ENCODE measurements around the gene DUSP10.

Gene DUSP10

DNA sequence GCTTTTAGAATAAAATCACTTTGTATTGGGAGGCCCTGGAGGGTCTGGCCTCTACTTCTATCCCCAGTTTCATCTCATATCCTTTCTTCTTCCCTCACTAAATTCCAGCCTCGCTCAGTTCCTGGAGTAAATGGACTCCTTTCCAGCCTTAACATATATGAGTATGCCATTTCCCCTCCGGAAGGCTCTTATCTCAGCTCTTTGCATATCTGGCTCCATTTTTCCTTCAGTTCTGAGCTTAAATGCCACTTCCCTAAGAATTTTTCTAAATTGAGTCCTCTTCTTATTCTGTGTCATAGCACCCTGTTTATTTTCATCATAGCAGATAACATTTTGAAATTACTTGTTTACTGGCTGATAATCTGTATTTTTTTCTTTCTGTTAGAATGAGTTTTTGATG lies 20.2 kb upstream of the DUSP10 start:
- DNase-seq = no peak

DNA sequence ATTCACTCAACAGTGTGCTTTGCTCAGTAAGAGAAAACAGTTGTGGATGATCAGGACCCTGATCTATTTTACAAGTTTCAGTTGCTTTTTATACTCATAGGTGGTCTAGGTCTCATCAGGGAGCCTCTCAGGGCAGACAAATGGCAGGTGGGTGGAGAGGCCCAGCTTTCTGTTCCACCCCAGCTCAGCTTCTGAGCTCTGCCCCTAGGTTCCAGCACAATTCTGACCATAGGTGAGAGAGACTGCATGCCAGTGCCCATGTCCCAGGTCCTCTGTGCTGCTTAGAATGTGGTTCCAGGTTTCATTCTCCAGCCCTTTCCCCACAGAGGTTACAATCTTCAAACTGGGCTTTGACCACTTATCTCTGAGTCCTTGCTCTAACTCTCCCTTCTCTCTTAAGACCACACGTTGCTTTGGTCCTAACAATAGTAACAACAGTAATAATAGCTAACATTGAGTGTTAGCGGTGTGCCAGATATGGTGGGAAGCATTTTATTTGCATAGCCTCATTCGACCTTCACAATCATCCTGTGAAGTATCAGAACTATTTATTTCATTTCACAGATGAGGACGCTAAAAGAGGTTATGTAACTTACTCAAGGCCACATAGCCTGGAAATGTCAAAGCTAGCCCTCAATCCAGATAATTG lies 19.6 kb upstream of the DUSP10 start:
- no peak for DNase-seq

DNA sequence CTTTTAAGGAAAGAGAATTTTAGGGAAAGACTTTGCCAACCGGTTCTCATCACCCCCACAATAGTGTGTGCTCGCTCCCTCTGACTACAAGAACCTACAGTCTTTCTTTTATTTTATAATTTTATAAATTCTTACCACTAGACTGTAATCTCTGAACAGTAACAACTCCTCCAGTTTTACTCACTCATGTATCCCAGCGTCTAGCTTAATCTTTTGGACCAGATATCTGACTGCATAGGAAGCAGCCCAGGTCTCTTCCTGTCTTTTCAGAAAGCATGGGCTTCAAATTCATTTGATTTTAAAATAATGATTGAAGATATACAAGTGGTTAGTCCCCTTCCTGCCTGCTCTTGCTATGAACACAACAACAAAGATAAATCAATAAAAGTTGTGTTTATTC lies 19.0 kb upstream of the DUSP10 start:
- DNase-seq = no peak

DNA sequence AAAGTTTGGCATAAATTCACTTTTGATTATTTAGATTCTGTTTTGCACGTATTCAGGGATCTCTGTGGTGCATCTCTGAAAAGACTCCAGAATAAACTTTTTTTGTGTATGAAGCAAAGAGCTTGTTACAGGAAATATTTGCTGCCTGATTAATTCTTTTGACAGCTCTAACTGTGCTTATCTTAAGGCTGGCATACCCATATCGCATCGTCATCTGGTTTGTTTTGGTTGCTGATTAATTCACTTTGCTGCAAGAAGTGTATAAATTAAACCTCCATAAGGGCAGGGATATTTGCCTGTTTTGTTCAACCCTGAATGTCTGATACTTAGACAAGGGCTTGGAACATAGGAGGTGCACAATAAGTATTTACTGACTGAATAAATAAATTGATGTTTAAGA lies 17.5 kb upstream of the DUSP10 start:
- no peak for DNase-seq

DNA sequence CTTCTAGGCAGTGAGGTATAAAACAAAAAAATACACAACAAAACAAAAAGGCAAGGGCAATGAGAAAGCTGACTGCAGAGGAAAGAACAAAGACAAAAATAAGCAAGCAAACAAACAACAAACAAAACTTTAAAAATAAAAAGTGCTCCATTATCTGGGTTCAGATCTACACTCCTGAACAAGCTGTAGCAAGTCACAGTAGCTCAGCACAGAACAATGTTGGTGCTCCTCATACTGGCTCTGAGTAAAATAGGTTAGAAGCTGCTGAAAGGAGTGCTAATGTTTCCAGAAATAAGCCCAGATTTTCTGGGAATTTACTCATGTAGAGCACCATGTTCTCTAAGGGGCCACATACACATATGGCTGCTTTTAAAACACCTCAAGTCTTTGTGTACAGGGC lies 16.6 kb upstream of the DUSP10 start:
- DNase-seq = no peak

DNA sequence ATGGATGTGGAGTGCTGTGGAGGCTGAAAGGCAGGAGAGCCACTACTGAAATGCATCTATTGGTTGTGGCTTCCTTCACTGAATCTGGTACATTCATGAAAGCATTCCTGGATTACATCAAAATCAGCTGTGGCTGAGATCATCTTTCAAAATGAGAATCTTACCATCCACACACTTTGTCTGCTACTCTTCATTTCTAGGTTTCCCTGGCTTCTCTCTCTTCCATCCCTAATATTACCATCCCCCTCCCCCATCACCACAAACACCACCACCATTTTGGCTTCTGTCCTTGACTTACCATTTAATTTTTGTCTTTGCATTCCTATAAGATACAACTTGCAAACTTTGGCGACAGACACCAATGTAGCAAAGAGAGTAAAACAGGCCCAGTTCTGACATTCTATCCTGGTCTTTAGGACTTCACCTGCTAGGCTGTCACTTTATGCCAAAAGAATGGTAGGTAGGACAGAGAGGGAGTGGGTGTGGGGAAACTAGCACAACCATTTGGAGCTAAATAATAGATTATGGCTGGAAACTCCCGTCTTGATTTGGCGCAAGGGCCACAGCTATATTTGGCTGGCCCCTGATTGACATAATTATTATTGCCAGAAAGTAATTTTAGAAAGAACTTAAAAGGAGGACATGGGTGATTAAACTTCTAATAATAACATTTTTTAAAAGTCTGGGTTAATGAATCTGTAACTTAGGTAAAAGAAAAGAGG lies 15.1 kb upstream of the DUSP10 start:
- DNase-seq = no peak

DNA sequence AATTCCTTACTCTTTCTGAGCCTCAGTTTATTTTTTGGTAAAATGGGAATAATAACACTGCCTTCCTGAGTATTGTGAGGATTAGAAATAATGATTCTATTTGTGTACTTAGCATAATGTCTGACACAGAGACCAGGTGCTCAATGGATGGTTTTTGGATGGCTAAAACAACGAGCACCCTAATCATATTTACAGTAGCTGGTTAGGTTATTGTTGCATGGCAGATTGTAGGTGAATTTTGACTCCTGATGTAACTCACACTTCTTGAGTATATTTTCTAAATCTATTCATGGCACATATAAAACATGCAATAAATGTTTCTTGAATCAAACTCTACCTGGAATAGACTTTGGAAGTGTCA lies 11.9 kb upstream of the DUSP10 start:
- no peak for DNase-seq

DNA sequence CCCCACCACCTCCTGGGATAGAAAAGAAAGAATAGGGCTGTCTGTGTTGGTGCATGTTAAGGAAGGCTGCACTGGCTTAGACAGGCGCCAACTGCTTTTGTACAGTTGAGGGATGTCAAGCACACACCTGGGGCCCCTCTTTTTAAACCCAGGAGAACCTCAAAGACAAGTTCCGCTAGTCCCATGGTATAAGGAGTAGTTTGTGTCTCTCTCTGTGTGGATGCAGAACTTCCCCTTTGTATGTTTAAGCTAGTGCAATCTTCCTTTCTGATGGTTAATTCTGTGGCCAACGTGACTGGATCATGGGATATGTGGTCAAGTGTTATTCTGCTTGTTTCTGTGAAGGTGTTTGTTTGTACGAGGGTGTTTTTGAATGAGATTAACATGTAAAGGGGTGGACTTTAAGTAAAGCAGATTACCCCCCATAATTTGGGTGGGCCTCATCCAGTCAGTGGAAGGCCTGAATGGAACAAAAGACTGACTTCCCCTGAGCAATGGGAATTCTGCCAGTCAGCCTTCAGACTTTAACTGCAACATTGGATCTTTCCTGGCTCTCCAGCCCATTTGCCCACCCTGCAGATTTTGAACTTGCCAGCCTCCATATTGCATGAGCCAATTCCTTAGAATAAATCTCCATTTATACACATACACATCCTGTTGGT lies 9.5 kb upstream of the DUSP10 start:
- DNase-seq = no peak

DNA sequence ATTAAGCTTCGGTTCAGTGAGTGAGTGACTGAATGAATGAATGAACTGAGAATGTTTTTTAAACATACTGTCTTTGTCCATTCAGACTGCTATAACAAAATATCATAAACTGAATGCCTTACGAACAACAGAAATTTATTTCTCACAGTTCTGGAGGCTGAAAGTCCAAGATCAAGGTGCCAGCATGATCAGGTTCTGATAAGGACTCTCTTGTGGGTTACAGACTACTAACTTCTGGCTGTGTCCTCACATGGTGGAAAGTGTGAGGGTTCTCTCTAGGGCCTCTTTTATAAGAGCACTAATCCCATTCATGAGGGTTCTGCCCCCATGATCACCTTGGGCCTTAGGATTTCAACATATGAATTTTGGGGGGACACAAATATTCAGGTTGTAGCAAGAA lies 7.1 kb upstream of the DUSP10 start:
- DNase-seq = no peak

DNA sequence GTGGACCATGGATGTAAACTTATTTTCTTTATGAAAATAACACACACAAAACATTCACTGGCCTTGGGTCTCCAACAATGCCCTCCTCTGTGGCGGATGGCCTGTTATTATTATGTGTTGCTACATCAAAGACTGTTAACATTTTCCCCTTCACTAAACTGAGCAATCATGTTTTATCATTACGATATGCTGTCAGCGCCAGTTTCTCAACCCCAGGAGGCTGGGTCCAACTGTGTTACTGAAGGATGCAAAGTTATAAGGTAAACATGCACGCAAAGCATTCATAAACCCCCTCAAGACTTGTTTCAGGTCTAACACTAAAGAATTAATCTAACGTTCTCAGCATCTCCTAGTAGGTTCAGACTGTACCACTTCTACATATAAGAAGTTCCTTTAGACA lies 6.0 kb upstream of the DUSP10 start:
- no peak for DNase-seq

DNA sequence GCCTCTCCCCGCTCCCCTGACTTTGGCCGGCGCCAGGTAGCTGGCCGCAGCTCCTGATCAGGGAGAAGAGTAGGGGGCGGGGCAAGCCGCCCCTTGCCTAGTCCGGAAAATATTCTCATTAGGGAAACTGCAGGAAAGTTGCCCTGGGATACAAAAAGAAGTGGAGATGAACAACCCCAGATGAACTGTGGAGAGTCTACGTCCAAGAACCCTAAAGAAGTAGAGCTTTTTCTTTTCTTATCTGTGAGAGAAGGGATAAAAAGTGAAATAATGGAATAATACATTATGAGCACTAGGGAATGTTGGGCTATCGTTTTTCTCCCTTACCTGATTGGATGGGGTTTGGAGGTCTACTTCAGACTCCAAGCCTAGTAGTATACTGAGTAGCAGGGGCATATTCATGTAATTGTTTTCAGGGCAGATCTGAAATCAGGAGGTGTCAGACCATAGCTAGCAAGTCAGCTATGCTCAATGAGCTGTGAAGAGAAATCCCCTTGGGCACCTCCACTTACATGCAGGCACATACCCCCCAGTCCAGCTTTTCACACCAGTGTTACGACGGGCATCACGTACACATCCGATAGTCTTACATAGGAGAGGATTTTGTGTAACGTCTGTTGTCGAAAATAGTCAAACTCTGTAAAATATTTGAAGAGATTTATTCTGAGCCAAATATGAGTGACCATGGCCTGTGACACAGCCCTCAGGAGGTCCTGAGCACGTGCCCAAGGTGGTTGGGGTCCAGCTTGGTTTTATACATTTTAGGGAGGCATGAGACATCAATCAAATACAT lies 1.7 kb upstream of the DUSP10 start:
- DNase-seq = no peak

DNA sequence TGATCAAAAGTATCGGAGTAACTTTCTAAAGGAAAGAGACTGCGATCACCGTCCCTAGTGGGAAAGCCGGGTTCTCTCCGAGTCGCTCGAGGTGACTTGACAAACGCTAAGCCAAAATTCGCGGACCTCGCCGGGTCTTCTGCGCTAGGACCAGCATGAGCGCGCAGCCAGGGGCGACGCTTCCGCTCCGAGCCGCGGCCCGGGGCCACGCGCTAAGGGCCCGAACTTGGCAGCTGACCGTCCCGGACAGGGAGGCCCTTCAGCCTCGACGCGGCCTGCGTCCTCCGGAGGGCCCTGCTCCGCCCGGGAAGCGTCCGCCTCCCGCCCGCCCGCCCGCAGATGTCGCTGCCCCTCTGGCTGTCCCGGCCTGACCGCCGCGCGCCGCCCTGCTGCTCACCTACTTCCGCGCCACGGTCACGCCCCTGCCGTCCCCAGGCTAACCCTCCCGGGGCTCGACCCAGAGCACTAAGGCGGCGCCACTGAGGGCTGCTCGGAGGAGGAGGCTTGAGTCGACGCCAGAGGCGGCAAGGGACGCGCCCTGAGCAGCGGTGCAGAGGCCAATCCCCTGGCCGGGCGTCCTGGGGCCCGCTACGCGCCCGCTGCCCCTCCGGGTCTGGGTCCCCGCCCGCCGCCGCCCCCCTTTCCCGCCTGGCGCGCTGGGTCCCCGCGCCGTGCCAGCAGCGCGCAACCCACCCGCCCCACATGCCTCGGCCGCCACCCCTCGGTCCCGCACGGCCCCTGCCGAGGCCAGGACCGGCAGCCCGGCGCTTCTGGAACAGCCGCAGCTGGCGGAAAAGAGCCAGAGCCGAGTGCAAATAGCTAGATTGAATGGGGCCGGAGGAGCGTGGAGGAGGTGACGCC lies 896 bp upstream of the DUSP10 start:
- DNase-seq = peak; percentile 78

DNA sequence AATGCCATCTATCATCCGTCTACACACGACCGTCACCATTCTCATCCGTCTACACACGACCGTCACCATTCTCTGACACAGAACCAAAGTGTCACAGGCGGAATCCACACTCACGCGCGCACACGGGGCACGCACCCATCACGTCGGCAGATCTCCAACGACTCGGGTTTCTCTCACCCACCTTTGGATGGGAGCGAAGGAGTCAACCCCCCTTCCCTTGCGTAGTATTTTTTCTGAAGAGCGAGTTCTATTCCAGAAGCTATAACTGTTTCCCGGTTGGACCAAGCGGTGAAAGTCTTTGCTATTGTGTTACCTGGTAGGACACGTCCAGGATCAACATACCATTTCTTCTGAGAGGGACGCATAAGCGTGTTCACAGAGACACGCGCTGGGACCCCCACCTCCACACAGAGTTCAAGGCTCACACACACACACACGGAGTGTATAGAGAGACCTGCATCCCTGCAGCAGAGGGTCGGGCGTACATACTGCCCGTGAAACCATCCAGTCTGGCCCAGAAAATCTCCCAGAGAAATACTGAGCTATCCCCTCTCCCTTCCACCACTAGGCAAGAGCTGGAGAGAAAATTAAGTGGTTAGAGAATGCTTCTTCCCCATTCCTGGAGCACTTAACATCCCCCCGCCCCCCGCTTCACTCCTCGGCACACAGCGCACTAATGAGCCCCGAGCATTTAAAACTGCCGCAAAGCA lies 741 bp downstream of the DUSP10 start:
- DNase-seq = peak; percentile 26

DNA sequence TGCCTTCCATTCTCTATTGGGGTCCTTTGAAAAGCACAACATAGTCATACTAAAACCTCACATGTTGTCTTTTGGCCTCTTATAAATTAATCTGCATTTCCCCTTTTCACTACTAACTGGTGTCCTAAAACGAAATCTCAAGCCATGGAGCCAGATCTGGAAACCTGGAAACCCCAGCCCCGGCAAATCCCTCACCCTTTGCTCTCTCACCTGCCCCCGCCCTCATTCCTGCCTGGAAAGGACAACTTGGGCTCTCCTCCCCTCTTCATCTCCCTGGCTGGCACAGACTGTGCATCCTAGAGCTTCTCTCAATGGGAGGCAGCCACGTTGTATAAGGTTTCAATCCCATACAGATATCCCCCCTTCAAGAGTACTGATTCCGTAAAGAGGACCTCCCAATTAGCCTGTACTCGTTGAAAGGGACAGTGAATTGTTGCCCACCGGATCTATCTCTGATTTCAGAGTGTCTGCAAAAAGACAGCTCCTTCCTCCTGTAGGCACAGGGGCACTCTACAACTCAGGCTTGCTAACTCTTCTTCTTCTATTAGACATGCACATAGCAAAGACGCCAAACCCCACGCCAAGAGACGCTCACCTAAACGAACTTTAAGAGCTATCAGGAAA lies 1.4 kb downstream of the DUSP10 start:
- DNase-seq = no peak

DNA sequence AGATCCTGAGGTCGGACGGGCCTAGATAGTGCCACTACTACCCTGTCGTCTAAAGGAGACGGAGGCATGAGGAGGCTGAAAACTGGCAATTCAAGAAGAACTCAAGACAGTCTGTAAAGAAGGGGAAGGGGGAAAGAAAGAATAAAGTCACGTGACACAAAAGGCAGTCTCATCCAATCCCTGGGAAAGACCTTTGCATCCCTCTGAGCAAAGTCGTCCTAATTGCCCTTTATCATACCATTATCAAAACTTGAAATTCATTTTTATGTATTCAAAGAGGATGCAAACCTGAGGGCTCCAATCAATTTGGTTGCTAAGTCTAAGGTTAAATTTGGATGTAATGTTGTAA lies 2.2 kb downstream of the DUSP10 start:
- no peak for DNase-seq

DNA sequence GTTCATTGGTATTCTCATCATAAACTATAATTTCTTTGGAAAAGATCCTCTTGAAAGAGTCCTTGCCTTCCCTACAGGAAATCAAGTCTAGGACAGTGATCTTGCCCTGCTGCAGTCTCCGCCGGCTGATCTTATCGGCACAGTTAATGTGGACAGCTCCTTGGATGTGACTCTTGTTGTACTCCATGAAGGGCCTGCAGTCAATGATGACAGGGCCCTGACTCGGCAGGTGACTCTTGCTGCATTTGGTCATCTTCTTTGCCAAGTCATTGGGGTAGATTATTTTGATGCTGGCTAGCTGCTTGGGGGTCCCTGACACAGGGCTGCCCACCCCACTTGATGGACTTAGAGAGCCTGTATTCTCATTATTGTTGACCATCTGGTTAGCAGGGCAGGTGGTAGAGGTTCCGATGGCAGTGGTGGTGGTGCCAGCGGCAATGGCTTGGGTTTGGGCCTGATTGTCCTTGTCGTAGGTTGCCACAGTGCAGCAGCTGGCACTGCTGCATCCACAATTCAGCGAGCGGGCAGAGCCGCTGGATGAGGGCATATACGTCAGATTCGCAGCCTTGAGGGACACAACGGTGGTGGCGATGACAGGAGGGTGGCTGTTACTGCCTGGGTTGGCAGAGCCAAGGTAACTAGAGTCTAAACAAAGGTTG lies 2.7 kb downstream of the DUSP10 start:
- no peak for DNase-seq

DNA sequence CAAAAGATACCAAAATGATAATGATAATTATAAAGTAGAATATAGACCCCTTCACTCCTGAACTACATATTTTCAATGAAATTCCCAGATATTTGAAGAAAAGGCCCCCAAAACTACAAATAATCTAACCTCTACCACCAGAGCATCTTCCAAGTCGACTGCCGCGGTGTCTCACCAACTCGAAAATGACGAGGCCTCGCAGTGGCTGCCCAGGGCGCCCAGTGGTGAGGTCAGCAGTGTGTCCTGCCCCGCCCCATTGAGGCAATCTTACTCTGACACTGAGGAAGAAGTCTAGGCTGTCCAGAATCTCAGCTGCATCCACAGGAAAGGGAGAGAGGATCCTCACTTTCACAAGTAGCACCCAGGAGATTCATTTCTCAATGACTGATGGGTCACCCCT lies 5.2 kb downstream of the DUSP10 start:
- DNase-seq = no peak

DNA sequence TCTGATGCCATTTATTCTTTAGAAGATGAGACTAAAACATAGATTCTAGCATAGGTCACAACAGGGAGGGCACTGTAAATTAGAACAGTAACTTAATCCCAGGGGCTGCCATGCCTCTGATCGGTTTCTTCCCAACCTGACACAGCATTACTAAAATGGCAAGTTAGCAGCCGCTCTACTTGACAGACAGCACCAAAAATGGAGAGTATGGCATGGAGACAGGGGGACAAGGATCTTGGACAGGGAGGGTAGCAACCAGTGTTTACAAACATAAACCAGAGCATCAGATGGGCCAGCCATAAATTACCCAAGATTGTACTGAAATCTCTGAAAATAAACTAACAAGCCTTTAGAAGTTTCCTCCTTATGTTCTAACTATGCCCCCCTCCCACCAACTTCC lies 5.9 kb downstream of the DUSP10 start:
- DNase-seq = no peak

DNA sequence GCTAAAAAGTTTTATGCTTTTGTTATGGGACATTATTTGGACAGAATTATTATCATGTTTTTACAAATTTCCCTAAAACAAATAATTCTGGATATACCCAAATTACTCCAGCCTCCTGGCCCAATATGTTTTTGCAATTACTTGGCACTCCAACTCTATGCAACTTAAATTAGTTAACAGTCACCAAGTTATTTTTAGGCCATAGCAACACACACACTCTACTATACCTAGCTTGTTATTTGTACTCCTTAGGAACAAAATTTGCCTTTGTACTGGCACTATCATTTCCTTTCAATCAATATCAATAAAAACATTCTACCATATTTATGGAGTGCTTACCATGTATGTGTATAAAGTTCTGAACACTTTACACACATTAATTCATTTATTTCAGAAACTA lies 7.7 kb downstream of the DUSP10 start:
- DNase-seq = no peak

DNA sequence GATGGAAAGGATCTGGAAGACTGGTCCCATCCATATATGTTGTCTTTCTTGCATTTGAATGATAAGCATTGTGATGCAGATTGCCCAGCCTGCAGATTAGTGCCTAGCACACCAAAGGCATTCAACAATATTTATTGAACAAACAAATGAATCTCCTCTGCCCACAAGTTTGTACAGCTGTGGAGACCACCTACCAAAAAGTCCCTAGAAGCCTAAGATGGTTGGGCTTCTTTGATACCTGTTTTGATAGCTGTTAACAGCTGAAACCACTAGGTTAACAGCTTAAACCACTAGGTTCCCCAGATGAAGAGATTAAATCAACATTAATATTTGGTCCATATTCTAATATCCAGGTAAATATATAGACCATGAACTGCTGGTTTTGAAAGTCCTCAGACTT lies 9.8 kb downstream of the DUSP10 start:
- no peak for DNase-seq

DNA sequence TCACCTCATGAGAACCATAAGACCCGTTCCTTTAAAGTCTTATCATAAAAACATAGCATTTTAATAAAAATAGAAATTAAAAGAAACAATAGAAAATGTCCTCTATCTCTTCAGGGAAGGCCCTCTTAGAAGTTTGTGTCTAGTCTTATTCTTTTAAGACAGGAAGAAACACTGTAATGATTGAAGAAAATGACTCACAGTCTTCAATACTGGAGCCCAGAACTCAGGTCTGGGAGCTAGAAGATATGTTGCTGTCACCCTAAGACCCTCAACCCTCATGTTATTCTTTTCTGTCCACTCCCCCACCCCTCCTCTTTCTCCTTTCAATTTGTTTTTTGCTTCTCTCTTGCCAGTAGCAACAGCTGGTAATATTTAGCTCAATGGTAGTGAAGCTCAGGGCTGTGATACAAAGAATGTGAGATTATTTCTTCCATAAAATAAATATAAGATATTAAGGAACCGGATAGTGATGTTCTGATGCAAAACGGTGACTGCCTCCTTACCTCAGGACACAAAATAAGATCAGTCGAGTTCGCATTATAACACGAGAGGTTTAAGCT lies 12.0 kb downstream of the DUSP10 start:
- no peak for DNase-seq
